Measurements from ENCODE around the gene G6PC3. TPM values are rescaled to one million over a fixed set of nuclear protein-coding genes. Genes with fewer than 3 reads are reported as not detected.

Gene G6PC3
- total and polyA plus RNA-seq, 2 of the 4 experiments (the other 2 are of a cell fraction) = 20.4 to 107 TPM

DNA sequence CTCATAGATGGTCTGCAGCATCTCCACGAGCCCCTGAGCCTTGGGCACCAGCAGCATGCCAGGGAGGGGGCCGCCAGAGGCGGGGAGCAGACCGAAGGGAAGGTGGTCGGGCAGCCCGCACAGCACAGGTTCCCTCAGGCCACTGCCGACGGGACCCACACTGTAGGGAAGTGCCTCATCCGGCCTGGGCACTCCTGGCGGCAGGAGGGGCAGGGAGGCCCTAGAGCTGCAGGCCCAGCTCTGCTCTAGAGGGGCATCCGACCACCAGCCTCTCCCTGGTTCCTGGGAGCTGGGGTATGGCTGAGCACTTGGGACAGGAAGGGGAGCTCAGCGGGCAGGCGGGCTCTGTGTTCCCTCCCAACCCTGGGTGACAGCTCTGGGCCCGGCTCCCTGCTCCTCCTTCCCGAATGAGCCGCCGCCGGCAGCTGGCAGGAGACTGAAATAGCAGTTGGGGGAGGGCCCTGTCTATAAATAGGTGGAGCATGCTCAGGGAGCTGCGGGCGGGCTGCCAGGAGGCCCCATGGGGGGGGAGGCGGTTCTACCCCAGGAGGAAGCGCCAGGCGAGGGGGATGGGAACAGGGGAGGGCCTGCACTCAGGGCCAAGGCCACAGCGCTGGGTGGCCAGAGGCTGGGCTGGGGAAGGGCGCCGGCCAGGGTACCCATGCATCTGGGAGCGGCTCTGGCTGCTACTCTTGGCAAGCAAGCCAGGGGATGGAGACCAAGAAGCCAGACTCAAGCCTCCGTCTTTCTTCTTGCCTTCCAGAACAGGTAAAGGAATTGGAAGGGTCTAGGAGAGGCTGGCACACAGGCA is 40.5 kb downstream of the G6PC3 start:
- Histone ChIP-seq H3K27me3 (ENCODE audit: control insufficient read depth, insufficient read depth, low read length) (no peaks in the 10 kb centered on the region), H4K20me1 (ENCODE audit: insufficient read depth, low read length) (peaks cover 22% of the 10 kb centered on the region), H2AFZ (replicated peaks; ENCODE audit: low read length, poor library complexity) (peak overlapping the region; percentile 80), H4K91ac (ENCODE audit: insufficient read depth, low read depth, low read length) (peak overlapping the region; percentile 97), H3K23ac (ENCODE audit: low read depth, low read length) (peak overlapping the region; percentile 85; the same call in 1 of the 2 replicates), H2BK120ac (ENCODE audit: low read depth, low read length) (peak overlapping the region; percentile 99), H3K4me2 (ENCODE audit: low read depth, low read length) (peak overlapping the region; percentile 78), H3K9me3 (ENCODE audit: control insufficient read depth, insufficient read depth, low read length) (no peaks in the 10 kb centered on the region), H3K4me1 (ENCODE audit: control insufficient read depth, insufficient read depth, low read length) (peaks cover 40% of the 10 kb centered on the region), H3K18ac (ENCODE audit: low read depth, low read length) (peak overlapping the region; percentile 35), H4K5ac (ENCODE audit: low read depth, low read length) (no peak overlapping the region), H4K8ac (ENCODE audit: low read depth in 2 of 2, low read length in 2 of 2) (peak overlapping the region in 1 of 2 experiments; percentile 65; a peak in 1 of 4 replicates), H3K4me3 (ENCODE audit: insufficient read depth, low read depth, low read length) (peak overlapping the region; percentile 48), H3K79me1 (ENCODE audit: low read depth in 1 of 2, low read length in 2 of 2) (peaks cover 11 to 84% of the 10 kb centered on the region in 2 experiments), H2BK15ac (ENCODE audit: low read depth, low read length) (peak overlapping the region; percentile 74; the same call in 2 of the 3 replicates), H2AK5ac (ENCODE audit: low read depth, low read length) (peak overlapping the region; percentile 94), H3K36me3 (ENCODE audit: control insufficient read depth, insufficient read depth, low read length) (no peaks in the 10 kb centered on the region; the same call in 1 of the 2 replicates), H2BK20ac (ENCODE audit: low read depth, low read length) (peak overlapping the region; percentile 95), H2BK5ac (ENCODE audit: low read depth, low read length, poor library complexity, severe bottlenecking) (peak overlapping the region; percentile 88), H3K9ac (ENCODE audit: low read depth, low read length) (peak overlapping the region; percentile 63; the same call in 1 of the 2 replicates), H3K9me1 (ENCODE audit: insufficient read depth, low read length) (peaks cover 25% of the 10 kb centered on the region), H2AK9ac (replicated peaks; ENCODE audit: low read depth, low read length, poor library complexity) (peak overlapping the region; percentile 98), H3K4ac (ENCODE audit: low read depth, low read length) (peak overlapping the region; percentile 100), H3K27ac (ENCODE audit: insufficient read depth, low read length) (peak overlapping the region; percentile 84), H3K56ac (ENCODE audit: extremely low read depth, insufficient read depth, low read length) (peak overlapping the region; percentile 51), H3K14ac (replicated peaks; ENCODE audit: low read depth, low read length) (peak overlapping the region; percentile 99)
- BruUV-seq (replicated peaks) = no TSS peak
- in situ Hi-C loops (cut with MboI; ENCODE audit: low sequenced_read_pairs) (no loop called here), dilution Hi-C loops (cut with HindIII; ENCODE audit: low sequenced_read_pairs, unreplicated experiment) (no loop called here), intact Hi-C loops (cut with micrococcal nuclease) (no loop called here)
- CTCF ChIA-PET = interaction anchor here (0.6 kb wide), 1 partner anchor 27 kb away, joined by 3 read pairs; no protein-coding TSS in a partner anchor
- POLR2A ChIA-PET (ENCODE audit: unreplicated experiment) = no interaction called here
- ATAC-seq (ENCODE audit: low read depth) (peak; percentile 59), DNase-seq (peak; percentile 86)
- 6% methylated on average over 13 of the region's 28 CpGs; no CpG with 5 or more reads in 1 of the 2 experiments for WGBS, 2 experiments (ENCODE audit: extremely low coverage in 2 of 2, insufficient read length in 1 of 2)
- no peak for TF ChIP-seq NFE2L2 (IDR thresholded peaks at IDR 0.05; ENCODE audit: low read depth, low read length)
- no peak for TF ChIP-seq FOS (IDR thresholded peaks at IDR 0.05; ENCODE audit: low read depth, low read length)
- TF ChIP-seq, protein P1, sequence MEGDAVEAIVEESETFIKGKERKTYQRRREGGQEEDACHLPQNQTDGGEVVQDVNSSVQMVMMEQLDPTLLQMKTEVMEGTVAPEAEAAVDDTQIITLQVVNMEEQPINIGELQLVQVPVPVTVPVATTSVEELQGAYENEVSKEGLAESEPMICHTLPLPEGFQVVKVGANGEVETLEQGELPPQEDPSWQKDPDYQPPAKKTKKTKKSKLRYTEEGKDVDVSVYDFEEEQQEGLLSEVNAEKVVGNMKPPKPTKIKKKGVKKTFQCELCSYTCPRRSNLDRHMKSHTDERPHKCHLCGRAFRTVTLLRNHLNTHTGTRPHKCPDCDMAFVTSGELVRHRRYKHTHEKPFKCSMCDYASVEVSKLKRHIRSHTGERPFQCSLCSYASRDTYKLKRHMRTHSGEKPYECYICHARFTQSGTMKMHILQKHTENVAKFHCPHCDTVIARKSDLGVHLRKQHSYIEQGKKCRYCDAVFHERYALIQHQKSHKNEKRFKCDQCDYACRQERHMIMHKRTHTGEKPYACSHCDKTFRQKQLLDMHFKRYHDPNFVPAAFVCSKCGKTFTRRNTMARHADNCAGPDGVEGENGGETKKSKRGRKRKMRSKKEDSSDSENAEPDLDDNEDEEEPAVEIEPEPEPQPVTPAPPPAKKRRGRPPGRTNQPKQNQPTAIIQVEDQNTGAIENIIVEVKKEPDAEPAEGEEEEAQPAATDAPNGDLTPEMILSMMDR (conservative IDR thresholded peaks at IDR 0.05; ENCODE audit: low read depth, low read length) = 0 out of 2 replicates have a peak, but pooled peaks have one; percentile 3
- TF ChIP-seq CEBPB (IDR thresholded peaks at IDR 0.05; ENCODE audit: low read depth, low read length) = no peak
- TF ChIP-seq, protein P2, sequence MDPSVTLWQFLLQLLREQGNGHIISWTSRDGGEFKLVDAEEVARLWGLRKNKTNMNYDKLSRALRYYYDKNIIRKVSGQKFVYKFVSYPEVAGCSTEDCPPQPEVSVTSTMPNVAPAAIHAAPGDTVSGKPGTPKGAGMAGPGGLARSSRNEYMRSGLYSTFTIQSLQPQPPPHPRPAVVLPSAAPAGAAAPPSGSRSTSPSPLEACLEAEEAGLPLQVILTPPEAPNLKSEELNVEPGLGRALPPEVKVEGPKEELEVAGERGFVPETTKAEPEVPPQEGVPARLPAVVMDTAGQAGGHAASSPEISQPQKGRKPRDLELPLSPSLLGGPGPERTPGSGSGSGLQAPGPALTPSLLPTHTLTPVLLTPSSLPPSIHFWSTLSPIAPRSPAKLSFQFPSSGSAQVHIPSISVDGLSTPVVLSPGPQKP (IDR thresholded peaks at IDR 0.05; ENCODE audit: borderline replicate concordance, low read depth, low read length) = no peak
- no peak for TF ChIP-seq RFX5 (IDR thresholded peaks at IDR 0.05; ENCODE audit: low read depth, low read length)
- peak; percentile 55 for TF ChIP-seq BHLHE40 (IDR thresholded peaks at IDR 0.05; ENCODE audit: low read depth, low read length)
- 0 out of 2 replicates have a peak, but pooled peaks have one; percentile 29 for TF ChIP-seq SMC3 (IDR thresholded peaks at IDR 0.05; ENCODE audit: low read depth, low read length)
- peak; percentile 96 for TF ChIP-seq POLR2A (IDR thresholded peaks at IDR 0.05; ENCODE audit: low read depth, low read length)
- TF ChIP-seq RAD21 (IDR thresholded peaks at IDR 0.05; ENCODE audit: low read length) = peak; percentile 39; the same call in 1 of the 2 replicates
- TF ChIP-seq, protein P3, sequence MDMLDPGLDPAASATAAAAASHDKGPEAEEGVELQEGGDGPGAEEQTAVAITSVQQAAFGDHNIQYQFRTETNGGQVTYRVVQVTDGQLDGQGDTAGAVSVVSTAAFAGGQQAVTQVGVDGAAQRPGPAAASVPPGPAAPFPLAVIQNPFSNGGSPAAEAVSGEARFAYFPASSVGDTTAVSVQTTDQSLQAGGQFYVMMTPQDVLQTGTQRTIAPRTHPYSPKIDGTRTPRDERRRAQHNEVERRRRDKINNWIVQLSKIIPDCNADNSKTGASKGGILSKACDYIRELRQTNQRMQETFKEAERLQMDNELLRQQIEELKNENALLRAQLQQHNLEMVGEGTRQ (IDR thresholded peaks at IDR 0.05; ENCODE audit: low read depth, low read length) = peak; percentile 15; the same call in 1 of the 2 replicates
- TF ChIP-seq CHD1 (IDR thresholded peaks at IDR 0.05; ENCODE audit: low read depth, low read length) = no peak
- no peak for TF ChIP-seq MAFK (IDR thresholded peaks at IDR 0.05; ENCODE audit: low read depth, low read length)
- TF ChIP-seq MXI1 (IDR thresholded peaks at IDR 0.05; ENCODE audit: borderline replicate concordance, low read depth, low read length) = peak; percentile 47; the same call in 1 of the 2 replicates

Measured in IMR-90 (cell line).